PFSK-1 (cell line): ENCODE measurements around the gene PAFAH1B2.

Source experiments
- POLR2AphosphoS5 ChIP-seq: IDR thresholded peaks from 2 replicates; pipeline ENCODE4 v1.6.1; 2012; ENCODE audit warnings: low read depth, mild to moderate bottlenecking, control low read depth, low read length, moderate library complexity
- REST ChIP-seq, 2 experiments: IDR thresholded peaks; 2 replicates each; pipeline versions ENCODE4 v1.6.1 to v1.8.0; 2011 to 2012; ENCODE audit warnings: low read depth in 2 of 2, low read length in 2 of 2, control low read depth in 1 of 2, inconsistent platforms in 1 of 2, mild to moderate bottlenecking in 1 of 2, moderate library complexity in 1 of 2; ENCODE audit not compliant: insufficient read depth in 1 of 2
- TAF1 ChIP-seq: IDR thresholded peaks from 2 replicates; pipeline ENCODE4 v1.6.1; 2012; ENCODE audit warnings: low read length, control low read depth, borderline replicate concordance; ENCODE audit not compliant: insufficient read depth

GRCh38 chr11:117099696-117100095 is 44.4 kb upstream of the PAFAH1B2 start:
- no peak for TF ChIP-seq REST (IDR thresholded peaks at IDR 0.05; ENCODE audit: insufficient read depth in 1 of 2, low read depth in 2 of 2, low read length in 2 of 2)
- TF ChIP-seq TAF1 = no peak
- TF ChIP-seq POLR2AphosphoS5 = no peak
